AG04449 (cell line): ENCODE measurements around the gene MON1B.

Experiments
- CTCF ChIA-PET: fragments of 350-600 bp; formaldehyde crosslinking; extraction: SDS; loops from one replicate; lab custom pipeline; 2021; ENCODE audit warnings: antibody characterized with exemption; lab: Yijun Ruan, JAX
- POLR2A ChIA-PET: fragments of 400-600, 350-600 bp; formaldehyde crosslinking; extraction: SDS; loops from one replicate; lab custom pipeline; 2020; ENCODE audit warnings: antibody characterized with exemption, inconsistent platforms; lab: Yijun Ruan, JAX
- DNase-seq: peaks from one replicate; pipeline ENCODE4 v3.0.0-alpha.2; 2010; ENCODE audit warnings: low read depth, low spot score
- H3K4me3 ChIP-seq: 2 replicates; pipeline ENCODE4 v1.5.1; 2011; ENCODE audit warnings: low read depth, mild to moderate bottlenecking, control low read depth, low read length
- CTCF ChIP-seq: IDR thresholded peaks from one replicate; pipeline ENCODE4 v1.5.1; 2011; ENCODE audit warnings: mild to moderate bottlenecking, moderate library complexity, low read length, control low read depth, inconsistent platforms; ENCODE audit not compliant: insufficient read depth; ENCODE audit errors: missing control alignments

MON1B gene

GRCh38 chr16:77250400-77250799 is 59.4 kb downstream of the MON1B start:
- POLR2A ChIA-PET = no interaction called here
- no peak for DNase-seq
- CTCF ChIA-PET = interaction anchor here (2.5 kb wide), 1 partner anchor 334 kb away, joined by 9 read pairs; no protein-coding TSS in a partner anchor
- no peak overlapping the region for H3K4me3 ChIP-seq
- TF ChIP-seq CTCF = no peak
